ENCODE results near the gene MRPL46.
"Not testable (repeated sequence)": the region's sequence is repeated elsewhere in the genome, so short reads cannot be mapped to it uniquely, and the experiment has no call there.

Gene MRPL46

GRCh38 chr15:88441076-88441730, 26.0 kb downstream of the MRPL46 start:
- DNase-seq (ENCODE audit: low read depth), result no peak

GRCh38 chr15:88440021-88440420, 27.2 kb downstream of the MRPL46 start:
- DNase-seq (ENCODE audit: low read depth), result no peak

GRCh38 chr15:88438181-88438580, 29.0 kb downstream of the MRPL46 start:
- no peak for DNase-seq (ENCODE audit: low read depth)

- DNase-seq (ENCODE audit: low read depth), result not testable (repeated sequence)
Observed at GRCh38 chr15:88434106-88434505, 33.1 kb downstream of the MRPL46 start.

- DNase-seq (ENCODE audit: low read depth), result no peak
Observed at GRCh38 chr15:88433046-88433685, 34.0 kb downstream of the MRPL46 start.

GRCh38 chr15:88431441-88431840, 35.7 kb downstream of the MRPL46 start:
- no peak for DNase-seq (ENCODE audit: low read depth)

- no peak for DNase-seq (ENCODE audit: low read depth)
Observed at GRCh38 chr15:88430051-88430450, 37.1 kb downstream of the MRPL46 start.

GRCh38 chr15:88428805-88429605, 38.2 kb downstream of the MRPL46 start:
- no peak for DNase-seq (ENCODE audit: low read depth)

GRCh38 chr15:88428053-88428452, 39.1 kb downstream of the MRPL46 start:
- no peak for DNase-seq (ENCODE audit: low read depth)

GRCh38 chr15:88426304-88426703, 40.9 kb downstream of the MRPL46 start:
- DNase-seq (ENCODE audit: low read depth), result no peak

GRCh38 chr15:88423331-88423730, 43.9 kb downstream of the MRPL46 start:
- no peak for DNase-seq (ENCODE audit: low read depth)

GRCh38 chr15:88419830-88420229, 47.4 kb downstream of the MRPL46 start:
- DNase-seq (ENCODE audit: low read depth), result no peak
